ENCODE results near the gene NEU3.

DNA sequence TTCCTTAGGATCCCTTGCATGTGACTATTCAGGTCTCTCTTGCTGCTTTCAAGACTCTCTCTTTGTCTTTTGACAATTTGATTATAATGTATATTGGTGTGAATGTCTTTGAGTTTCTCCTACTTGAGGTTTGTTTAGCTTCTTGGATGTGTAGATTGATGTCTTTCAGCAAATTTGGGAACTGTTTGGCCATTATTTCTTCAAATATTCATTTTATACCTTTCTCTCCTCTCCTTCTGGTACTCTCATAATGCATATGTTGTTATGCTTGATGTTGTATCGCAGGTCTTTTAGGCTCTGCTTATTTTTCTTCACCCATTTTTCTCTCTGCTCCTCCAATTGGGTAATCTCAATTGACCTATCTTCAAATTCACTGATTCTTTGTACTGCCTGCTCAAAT, 63.7 kb downstream of the NEU3 start:
- TF ChIP-seq, protein P1, sequence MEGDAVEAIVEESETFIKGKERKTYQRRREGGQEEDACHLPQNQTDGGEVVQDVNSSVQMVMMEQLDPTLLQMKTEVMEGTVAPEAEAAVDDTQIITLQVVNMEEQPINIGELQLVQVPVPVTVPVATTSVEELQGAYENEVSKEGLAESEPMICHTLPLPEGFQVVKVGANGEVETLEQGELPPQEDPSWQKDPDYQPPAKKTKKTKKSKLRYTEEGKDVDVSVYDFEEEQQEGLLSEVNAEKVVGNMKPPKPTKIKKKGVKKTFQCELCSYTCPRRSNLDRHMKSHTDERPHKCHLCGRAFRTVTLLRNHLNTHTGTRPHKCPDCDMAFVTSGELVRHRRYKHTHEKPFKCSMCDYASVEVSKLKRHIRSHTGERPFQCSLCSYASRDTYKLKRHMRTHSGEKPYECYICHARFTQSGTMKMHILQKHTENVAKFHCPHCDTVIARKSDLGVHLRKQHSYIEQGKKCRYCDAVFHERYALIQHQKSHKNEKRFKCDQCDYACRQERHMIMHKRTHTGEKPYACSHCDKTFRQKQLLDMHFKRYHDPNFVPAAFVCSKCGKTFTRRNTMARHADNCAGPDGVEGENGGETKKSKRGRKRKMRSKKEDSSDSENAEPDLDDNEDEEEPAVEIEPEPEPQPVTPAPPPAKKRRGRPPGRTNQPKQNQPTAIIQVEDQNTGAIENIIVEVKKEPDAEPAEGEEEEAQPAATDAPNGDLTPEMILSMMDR (IDR thresholded peaks at IDR 0.05 in 4 of 5, conservative IDR thresholded peaks at IDR 0.05 in 1 of 5), result no peak
- no peak for TF ChIP-seq POLR2A (IDR thresholded peaks at IDR 0.05)
